Gastroesophageal sphincter (tissue), 4 donors: ENCODE results near the gene CHRNA7. TPM values are rescaled to one million over a fixed set of nuclear protein-coding genes. Genes with fewer than 3 reads are reported as not detected.
A peak's percentile ranks its signal among the peaks of the same experiment; 100 is the strongest.

Experiments used
- ATAC-seq: fragments of 150-250 bp; one replicate; pipeline ENCODE4 v1.9.1; 2016; ENCODE audit warnings: mild to moderate bottlenecking, moderate library complexity
- H3K27ac ChIP-seq, 4 donors: fragments of 200-600 bp; sonication (generic) in 3 of 4; 1 replicate in 3 of 4; 2 replicates in 1 of 4; pipeline ENCODE4 v1.5.1; 2016 to 2019
- H3K27me3 ChIP-seq: fragments of 200-600 bp; sonication (generic); one replicate; pipeline ENCODE4 v1.5.1; 2019
- H3K36me3 ChIP-seq, 2 donors: fragments of 200-600 bp; sonication (generic); one replicate each; pipeline ENCODE4 v1.5.1; 2019; ENCODE audit warnings: control low read depth in 1 of 2
- H3K4me1 ChIP-seq, 3 donors: fragments of 200-600 bp; sonication (generic); 1 replicate in 2 of 3; 2 replicates in 1 of 3; pipeline ENCODE4 v1.5.1; 2016 to 2019; ENCODE audit warnings: control low read depth in 2 of 3
- H3K4me3 ChIP-seq, 2 donors: fragments of 200-600 bp; sonication (generic); one replicate each; pipeline ENCODE4 v1.5.1; 2019; ENCODE audit warnings: mild to moderate bottlenecking in 1 of 2, moderate library complexity in 1 of 2
- H3K9me3 ChIP-seq, 3 donors: fragments of 200-600 bp; sonication (generic); one replicate each; pipeline ENCODE4 v1.5.1; 2017 to 2019; ENCODE audit warnings: control low read depth in 2 of 3
- EP300 ChIP-seq: sonication (generic); formaldehyde crosslinking; IDR thresholded peaks from one replicate; pipeline ENCODE4 v1.6.1; 2017; ENCODE audit warnings: antibody characterized with exemption, mild to moderate bottlenecking
- POLR2A ChIP-seq, 2 donors: fragments of 450-650 bp; IDR thresholded peaks; one replicate each; pipeline ENCODE4 v1.6.1; 2017; ENCODE audit warnings: antibody characterized with exemption in 2 of 2, mild to moderate bottlenecking in 2 of 2, moderate library complexity in 1 of 2
- POLR2AphosphoS5 ChIP-seq: sonication (generic); formaldehyde crosslinking; IDR thresholded peaks from one replicate; pipeline ENCODE4 v1.6.1; 2017; ENCODE audit warnings: antibody characterized with exemption
- WGBS, 2 donors: methylation state at CpG; one replicate each; pipeline ENCODE4 v1.1.5; 2018; ENCODE audit warnings: low coverage in 1 of 2; 5-methylcytosine and 5-hydroxymethylcytosine counted together
- total RNA-seq, 4 donors: library from RNA; depleted of rRNA; stranded (reverse); fragments of >200 nt; gene quantifications; one replicate each; pipeline ENCODE4 v1.1.0, GENCODE V29; 2016
- TF ChIP-seq, protein P1 (sequence below), 4 experiments: fragments of 200-600 bp in 2 of 4; fragments of 450-650 bp in 2 of 4; sonication (generic) in 1 of 4; IDR thresholded peaks; one replicate each; pipeline ENCODE4 v1.5.1; 2017 to 2019; ENCODE audit warnings: antibody characterized with exemption in 4 of 4, mild to moderate bottlenecking in 2 of 4, moderate library complexity in 2 of 4

The CHRNA7 gene
- total RNA-seq, 4 donors from 2014 or later = 0.13 to 2.5 (median 1.0) TPM

DNA sequence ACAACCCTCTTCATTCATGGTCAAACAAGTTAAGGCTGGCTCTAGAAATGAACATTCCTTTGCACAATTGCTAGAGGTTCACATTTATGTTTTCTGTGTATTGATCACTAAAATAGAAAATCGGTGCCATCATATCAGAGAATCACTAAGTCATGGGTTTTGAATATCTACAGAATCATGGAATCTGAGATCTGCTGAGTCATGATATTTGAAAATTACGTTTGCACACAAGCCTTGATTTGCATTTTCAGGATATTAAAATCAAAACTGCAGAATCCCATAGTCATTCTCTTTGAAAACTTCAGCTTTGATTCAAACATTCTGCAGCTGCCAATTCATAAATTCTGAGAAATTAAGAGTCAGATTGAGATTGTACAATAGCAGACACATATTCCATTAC is 26.1 kb upstream of the CHRNA7 start:
- Histone ChIP-seq H3K4me3 (no peak overlapping the region), H3K36me3 (no peaks in the 10 kb centered on the region), H3K27me3 (peaks cover 4% of the 10 kb centered on the region), H3K27ac (no peak overlapping the region), H3K4me1 (no peaks in the 10 kb centered on the region), H3K9me3 (no peaks in the 10 kb centered on the region)
- no peak for TF ChIP-seq POLR2AphosphoS5
- no peak for TF ChIP-seq POLR2A (IDR thresholded peaks at IDR 0.05)
- TF ChIP-seq EP300 = no peak
- TF ChIP-seq, protein P1, sequence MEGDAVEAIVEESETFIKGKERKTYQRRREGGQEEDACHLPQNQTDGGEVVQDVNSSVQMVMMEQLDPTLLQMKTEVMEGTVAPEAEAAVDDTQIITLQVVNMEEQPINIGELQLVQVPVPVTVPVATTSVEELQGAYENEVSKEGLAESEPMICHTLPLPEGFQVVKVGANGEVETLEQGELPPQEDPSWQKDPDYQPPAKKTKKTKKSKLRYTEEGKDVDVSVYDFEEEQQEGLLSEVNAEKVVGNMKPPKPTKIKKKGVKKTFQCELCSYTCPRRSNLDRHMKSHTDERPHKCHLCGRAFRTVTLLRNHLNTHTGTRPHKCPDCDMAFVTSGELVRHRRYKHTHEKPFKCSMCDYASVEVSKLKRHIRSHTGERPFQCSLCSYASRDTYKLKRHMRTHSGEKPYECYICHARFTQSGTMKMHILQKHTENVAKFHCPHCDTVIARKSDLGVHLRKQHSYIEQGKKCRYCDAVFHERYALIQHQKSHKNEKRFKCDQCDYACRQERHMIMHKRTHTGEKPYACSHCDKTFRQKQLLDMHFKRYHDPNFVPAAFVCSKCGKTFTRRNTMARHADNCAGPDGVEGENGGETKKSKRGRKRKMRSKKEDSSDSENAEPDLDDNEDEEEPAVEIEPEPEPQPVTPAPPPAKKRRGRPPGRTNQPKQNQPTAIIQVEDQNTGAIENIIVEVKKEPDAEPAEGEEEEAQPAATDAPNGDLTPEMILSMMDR (IDR thresholded peaks at IDR 0.05) = no peak
- ATAC-seq = no peak
- WGBS, 2 donors = 45 to 64% methylated on average over 2 of the region's 2 CpGs

DNA sequence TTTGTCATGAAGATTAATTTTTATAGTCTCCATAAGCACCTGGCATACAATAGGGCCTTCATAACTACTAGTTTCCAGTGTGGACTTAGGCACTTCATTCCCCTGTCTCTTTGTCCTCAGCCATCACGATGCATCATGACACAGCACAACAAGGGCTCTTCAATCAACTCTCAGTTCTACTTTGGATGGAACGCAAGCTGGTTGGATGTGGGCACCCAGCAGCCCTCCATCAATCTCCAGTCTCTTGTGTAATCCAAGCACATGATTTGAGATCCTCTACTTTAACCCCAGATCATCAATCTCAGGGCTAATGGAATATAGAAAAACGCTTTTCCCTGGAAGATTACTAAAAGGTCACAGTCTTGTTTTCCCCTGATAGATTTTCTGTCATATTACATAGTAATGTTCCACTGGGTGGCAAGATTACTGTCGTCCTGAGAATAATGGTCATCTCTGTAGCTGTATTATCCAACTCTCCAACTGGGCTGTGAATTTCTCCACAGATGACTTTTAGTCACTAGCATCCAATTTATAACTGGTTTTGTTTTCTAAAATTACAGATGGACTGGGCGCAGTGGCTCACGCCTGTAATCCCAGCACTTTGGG is 22.9 kb upstream of the CHRNA7 start:
- TF ChIP-seq EP300 = no peak
- TF ChIP-seq, protein P1 (IDR thresholded peaks at IDR 0.05) = no peak
- TF ChIP-seq POLR2A (IDR thresholded peaks at IDR 0.05) = no peak
- no peak for TF ChIP-seq POLR2AphosphoS5
- no peak for ATAC-seq
- Histone ChIP-seq H3K9me3 (no peaks in the 10 kb centered on the region), H3K4me1 (no peaks in the 10 kb centered on the region), H3K36me3 (no peaks in the 10 kb centered on the region), H3K27me3 (peaks cover 4% of the 10 kb centered on the region), H3K4me3 (no peak overlapping the region), H3K27ac (no peak overlapping the region)
- 33 to 43% methylated on average over 3 to 4 of the region's 6 CpGs for WGBS, 2 donors

DNA sequence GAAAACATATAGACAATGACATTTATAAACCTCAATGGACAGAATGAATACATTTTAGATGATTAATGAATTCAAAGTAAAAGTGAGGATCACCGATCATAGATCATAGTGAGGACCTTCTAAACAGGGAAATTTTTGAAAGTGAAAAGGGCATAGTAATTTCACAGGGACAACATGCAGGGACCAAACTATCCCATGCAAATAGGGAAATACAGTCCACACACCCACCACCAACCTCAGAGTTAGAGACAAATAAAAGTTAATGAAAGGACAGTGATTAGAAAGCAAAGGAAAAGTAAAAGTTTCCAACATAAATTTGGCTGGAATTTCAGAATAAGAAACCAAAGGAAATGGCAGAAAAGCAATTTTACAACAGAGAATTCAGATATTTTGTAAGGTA is 15.4 kb upstream of the CHRNA7 start:
- Histone ChIP-seq H3K4me3 (no peak overlapping the region), H3K9me3 (peaks cover 0 to 5% (median 0%) of the 10 kb centered on the region in 3 donors), H3K27ac (no peak overlapping the region), H3K36me3 (no peaks in the 10 kb centered on the region), H3K4me1 (no peaks in the 10 kb centered on the region), H3K27me3 (peaks cover 11% of the 10 kb centered on the region)
- TF ChIP-seq, protein P1 (IDR thresholded peaks at IDR 0.05) = no peak
- TF ChIP-seq POLR2AphosphoS5 (no peak), POLR2A (IDR thresholded peaks at IDR 0.05) (no peak), EP300 (no peak)
- WGBS, 2 donors = 58 to 77% methylated on average over 1 of the region's 1 CpG
- ATAC-seq = no peak

DNA sequence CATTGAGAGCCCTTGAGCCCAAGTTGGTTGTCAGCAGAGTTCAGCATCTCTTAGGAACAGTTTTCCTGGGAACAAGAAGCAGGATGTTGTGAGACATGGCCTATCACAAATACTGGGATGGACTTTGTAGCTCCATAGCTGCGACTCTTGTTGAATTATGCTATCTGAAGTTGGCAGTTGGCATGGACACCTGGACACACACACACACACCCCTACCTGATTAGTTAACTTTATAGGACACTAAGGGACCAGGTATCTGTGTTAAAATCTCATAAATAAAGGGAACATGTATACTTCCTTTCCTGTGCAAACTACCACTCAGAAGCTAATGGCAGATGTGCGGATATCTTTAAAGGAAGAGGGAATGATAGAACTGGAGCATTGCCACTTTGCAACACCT is 10.2 kb upstream of the CHRNA7 start:
- 80 to 100% methylated on average over 1 to 2 of the region's 2 CpGs for WGBS, 2 donors
- no peak for ATAC-seq
- no peaks in the 10 kb centered on the region for H3K36me3 ChIP-seq
- no peak overlapping the region for H3K4me3 ChIP-seq
- peaks cover 18% of the 10 kb centered on the region for H3K27me3 ChIP-seq
- no peaks in the 10 kb centered on the region for H3K9me3 ChIP-seq
- H3K4me1 ChIP-seq = no peaks in the 10 kb centered on the region
- no peak overlapping the region for H3K27ac ChIP-seq
- no peak for TF ChIP-seq POLR2AphosphoS5
- TF ChIP-seq EP300 = no peak
- TF ChIP-seq, protein P1 (IDR thresholded peaks at IDR 0.05) = no peak
- TF ChIP-seq POLR2A (IDR thresholded peaks at IDR 0.05) = no peak

DNA sequence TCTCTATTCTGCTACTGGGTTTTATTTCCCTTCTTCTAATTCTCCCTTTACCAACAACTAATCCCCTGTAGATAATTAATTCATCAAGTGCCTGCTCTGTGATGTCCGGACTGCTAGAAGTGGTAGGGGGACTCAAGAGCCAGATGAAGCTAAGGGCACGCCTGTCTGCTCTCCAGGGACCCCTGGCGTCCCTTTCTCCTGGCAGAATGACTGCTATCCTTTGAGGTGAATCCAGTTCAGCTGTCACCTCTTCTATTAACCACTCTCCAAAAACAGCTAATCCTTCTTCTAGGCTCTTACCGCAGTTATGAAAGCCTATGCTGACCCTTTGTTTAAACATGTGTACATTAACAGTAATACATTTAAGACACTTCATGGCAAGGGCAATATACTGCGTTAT is 1.4 kb upstream of the CHRNA7 start:
- no peaks in the 10 kb centered on the region for H3K36me3 ChIP-seq
- H3K4me3 ChIP-seq = peak overlapping the region in 1 of 2 donors; percentile 61
- H3K9me3 ChIP-seq = no peaks in the 10 kb centered on the region
- peaks cover 71% of the 10 kb centered on the region for H3K27me3 ChIP-seq
- 3 to 13% methylated on average over 1 to 5 of the region's 5 CpGs for WGBS, 2 donors
- no peak overlapping the region for H3K27ac ChIP-seq
- TF ChIP-seq, protein P1 (IDR thresholded peaks at IDR 0.05) = no peak
- TF ChIP-seq EP300 = no peak
- TF ChIP-seq POLR2AphosphoS5 = no peak
- TF ChIP-seq POLR2A (IDR thresholded peaks at IDR 0.05) = no peak
- ATAC-seq = no peak
- peaks cover 0 to 22% (median 6%) of the 10 kb centered on the region in 3 donors for H3K4me1 ChIP-seq
